Activated CD8-positive, alpha-beta memory T cell treated with anti-CD3 and anti-CD28 coated beads for 4 hours (primary cell): ENCODE measurements around the gene ZNF592.

Experiments
- DNase-seq, 2 donors: peaks; one replicate each; pipeline ENCODE4 v3.0.0-alpha.2; 2020; ENCODE audit warnings: low read depth in 2 of 2

Gene ZNF592

DNA sequence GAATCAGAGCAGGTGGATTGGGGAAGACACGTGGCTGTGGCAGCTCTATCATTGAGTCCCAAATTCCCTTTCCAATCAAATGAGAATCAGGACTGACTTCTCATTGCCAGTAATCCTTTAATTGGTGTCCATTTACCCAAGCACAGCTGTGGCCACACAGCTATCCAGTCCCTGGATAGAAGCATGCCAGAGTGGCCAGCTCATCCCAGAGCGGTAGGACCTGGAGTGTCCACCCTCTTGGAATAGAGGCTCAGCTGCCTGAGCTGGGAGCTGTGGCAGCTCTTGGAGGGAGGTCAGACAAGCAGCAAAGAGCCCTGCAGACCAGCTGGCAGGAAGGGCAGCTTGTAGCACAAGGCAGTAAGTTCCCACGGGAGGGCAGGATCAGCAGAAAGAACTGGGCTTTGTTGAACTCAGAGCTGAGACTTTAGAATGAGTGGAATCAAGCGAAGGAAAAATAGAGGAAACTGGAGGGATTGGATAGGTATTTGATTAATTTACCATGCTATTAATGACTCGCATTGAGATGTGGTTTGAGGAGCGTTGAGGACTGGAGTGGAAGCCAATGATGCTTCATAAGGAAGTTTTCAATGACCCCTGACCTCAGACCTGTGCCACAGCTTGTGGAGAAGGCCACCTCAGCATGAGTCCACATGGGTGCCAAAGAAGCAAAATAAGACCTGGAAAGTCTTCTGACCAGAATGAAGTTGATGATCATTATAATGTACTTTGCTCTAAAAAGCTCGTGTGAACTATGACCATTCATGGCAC, 61.9 kb downstream of the ZNF592 start:
- no peak for DNase-seq

DNA sequence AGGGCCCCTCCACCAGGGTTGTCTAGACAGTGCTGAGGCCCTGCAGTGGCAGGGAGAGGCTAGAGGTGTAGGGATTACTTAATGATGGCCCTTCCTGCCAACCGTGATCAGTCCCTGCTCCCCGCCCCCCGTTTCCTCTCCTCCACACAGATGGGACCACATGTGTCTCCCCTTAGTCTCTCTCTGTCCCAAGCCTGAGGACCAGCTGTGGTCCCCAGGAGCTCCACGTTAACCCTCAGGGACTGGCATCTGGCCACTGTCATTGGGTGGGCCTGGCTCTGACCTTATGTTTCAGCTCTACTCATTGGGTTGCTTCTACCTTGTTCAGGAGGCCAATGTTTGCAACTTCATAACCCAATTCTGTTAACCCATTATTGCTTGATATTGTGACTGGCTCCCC, 62.8 kb downstream of the ZNF592 start:
- no peak for DNase-seq

DNA sequence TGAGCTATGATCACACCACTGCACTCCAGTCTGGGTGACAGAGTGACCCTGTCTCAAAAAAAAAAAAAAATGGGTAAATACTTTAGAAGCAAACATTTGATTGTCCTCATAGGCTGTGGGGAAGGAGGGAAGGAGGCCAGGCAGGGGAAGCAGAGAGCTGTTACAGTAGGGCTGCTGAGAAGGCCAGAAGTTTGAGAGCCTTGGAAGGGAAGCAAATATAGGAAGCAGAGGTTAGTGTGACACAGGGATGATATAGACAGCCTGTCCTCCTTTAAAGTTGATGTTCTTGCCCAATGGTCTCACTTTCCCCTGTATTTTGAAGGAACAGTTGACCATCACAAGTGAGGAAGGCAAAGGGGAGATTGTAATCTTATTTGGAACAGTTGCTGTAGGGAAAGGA, 63.4 kb downstream of the ZNF592 start:
- no peak for DNase-seq

DNA sequence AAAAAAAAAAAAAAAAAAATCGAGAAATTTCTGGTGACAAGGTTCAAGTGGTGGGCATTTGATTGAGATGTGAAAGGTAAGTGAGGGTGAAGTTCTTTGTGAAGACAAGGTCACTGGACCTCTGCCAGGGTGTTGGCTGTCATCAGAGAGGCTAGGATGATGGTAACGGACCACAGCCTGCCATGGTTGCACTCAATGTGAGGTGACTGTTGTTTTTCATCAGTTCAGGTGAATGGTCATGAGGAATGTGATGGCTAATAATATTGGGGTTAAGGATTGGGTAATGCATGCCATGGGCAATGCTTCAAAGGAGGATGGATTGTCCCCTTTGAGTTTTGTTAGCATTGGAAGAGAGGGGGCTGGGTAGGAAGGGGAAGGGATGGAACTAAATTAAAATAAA, 64.5 kb downstream of the ZNF592 start:
- DNase-seq: no peak

DNA sequence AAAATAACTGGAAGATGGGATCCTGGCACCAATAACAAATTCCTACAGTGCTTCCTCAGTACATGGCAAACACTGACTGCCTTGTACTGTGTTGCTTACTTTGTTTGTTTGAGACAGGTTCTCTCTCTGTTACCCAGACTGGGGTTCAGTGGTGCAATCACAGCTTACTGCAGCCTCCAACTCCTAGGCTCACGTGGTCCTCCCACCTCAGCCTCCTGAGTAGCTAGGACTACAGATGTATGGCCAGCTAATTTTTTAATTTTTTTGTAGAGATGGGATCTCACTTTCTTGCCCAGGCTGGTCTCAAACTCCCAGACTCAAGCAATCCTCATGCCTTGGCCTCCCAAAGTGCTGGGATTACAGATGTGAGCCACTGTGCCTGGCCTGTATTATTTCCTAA, 65.0 kb downstream of the ZNF592 start:
- DNase-seq: no peak

DNA sequence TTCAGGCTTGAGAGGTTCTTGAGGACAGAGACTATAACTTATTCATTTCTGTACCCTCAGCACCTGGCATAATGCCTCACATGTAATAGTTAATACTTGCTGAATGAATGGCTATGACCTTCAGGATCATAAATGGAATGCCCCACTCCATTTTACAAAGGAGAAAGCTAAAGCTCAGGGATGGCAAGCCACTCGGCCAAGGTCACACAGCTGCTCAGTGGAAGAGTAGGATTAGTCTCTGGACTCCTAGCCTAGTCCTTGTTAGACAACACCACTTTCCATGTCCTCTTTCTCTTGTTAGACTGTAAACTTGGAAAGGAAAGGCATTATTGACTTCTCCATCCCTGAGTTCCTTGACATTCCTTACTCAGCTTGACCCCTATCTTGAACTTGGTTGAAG, 65.5 kb downstream of the ZNF592 start:
- DNase-seq: no peak

DNA sequence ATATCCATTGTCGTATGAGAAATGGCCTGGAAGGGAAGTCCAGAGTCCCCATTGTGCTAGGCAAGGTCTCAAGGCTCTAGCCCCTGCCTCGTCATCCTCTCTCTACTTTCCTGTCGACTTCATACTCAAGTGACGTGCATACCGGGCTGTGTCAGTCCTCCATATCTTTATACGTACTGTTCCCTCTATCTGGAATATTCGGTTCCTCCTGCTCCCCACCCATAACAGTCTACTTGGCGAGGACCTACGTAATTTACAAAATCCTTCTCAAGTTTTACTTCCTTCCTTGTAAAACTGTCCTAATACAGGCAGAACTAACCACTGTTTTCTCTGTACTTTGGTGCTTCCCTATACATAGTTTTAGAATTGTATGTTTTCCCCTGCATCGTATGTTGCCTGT, 66.5 kb downstream of the ZNF592 start:
- no peak for DNase-seq

DNA sequence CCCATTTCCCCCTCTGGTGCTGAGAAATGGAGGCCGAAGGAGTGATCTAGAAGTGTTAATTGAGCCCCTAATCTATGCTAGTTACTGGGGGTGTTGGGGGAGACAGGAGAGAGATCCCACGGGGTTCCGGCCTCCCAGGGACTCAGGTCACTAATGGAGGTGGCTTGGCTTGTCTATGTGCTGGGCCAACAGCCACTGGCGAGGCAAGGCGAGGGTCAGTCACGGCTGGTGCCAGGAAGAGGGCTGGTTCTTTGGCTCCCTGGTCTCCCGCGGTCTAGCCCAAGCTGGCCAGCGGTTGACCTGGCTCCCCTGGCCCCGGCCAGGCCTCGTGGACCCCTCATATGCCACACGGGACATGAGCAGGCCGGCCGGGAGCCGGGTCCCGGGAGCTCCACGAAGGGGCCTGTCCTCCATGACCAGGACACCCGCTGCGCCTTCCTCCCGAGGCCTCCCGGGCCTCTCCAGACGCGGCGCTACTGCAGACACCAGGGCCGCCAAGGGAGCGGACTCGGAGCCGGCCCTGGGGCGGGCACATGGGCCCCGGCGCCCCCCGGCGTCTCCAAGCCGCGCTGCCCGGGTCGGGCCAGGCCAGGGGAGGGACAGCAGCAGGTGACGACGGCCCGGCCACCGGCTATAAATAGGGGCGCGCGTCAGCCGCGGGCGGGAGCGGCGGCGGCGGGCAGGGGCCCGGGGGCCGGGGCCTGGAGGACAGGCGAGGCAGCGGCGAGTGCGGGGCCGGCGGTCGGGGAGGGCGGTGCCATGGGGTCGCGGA, 68.5 kb downstream of the ZNF592 start, which contains the start of gene ALPK3:
Gene ALPK3, plus strand, starts transcription at position 663 of the 772 bp plus-strand sequence. Its CDS starts 97 bp downstream, at position 760.
- DNase-seq: no peak

DNA sequence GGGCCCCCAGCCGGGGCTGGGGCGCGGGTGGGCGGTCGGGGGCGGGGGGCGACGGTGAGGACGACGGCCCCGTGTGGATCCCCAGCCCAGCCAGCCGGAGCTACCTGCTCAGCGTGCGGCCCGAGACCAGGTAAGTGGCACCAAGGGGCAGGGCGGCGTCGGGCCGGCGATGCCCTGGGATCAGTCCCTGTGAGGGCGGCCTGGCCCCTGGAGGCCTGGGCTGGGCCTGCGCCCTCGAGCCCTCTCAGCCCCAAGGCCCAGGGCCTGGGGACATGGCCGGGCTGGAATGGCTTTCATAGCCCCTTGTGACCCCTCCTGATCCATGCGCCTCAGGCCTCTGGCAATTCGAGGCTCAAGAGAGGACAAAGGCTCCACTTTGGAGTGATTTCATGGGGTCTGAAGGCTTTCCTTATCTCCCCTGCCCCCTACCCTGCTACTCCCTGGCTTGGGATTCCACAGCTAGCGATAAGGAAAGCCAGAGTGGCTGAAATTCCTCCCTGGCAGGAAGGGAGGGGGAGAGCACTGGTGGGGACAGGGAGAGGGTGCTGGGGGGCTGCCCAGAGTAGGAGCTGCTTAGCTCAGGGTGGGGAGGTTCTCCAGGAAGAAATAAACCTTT, 69.2 kb downstream of the ZNF592 start:
- no peak for DNase-seq

DNA sequence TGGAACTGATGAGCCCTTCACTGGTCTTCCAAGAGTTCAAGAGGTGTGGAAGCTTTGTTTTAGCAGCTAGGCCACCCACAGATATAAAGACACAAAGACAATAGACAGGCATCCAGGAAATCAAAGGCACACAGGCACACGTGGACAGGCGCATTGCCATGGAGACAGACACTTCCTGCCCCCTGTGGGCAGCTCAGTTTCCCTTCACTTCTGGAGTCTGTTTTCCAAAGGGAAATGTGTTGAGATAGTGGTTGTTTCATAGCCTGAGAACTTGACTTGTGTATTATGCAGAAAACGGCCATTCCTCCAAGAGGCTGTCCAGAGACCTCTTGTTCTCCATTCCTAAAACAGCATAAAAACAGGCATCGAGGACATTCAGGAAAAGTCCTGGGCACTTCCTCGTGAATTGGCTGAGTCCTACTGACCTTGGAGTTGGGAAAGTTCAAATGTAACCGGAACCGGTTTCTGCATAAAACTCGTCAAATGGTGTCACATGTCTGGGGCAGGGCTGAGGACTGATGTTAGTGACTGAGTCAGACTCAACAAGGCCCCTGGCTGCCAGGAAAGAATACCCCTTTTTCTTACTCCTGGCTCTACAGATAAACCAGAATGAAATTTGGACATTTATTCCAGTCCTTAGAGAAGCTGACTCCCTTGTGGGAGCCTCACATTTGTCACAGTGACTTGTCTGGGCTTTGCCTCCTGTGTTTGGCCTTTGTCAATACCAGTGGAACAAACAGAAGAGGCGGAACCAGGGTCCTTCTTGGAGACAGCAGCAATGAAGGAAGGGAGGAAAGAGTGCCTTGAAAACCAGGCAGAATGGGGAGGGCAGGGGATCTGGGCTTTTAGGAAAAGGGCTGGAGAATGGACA, 70.1 kb downstream of the ZNF592 start:
- no peak for DNase-seq

DNA sequence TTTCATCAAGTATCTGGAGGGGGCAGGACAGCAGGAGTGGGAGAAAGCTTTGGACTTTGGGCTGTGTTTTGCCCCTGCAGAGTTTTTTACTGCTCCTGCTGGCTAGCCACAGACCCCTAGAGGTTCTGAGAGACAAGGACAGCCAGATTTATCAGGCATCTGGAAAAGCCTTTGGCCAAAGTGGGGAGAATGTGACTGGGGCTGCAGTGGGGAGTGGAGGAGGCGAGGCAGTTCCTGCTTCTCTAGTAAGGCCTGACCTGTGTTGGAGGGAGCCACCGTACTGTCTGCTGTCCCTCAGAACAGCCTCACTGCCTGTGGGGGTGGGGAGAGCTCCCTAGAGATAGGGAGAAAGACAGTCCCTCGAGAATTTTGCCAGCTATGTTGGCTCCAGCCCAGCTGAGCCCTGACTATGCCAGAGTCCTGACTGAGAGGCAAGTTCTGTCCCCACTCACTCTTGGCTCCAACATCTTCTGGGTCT, 70.9 kb downstream of the ZNF592 start:
- DNase-seq: no peak

DNA sequence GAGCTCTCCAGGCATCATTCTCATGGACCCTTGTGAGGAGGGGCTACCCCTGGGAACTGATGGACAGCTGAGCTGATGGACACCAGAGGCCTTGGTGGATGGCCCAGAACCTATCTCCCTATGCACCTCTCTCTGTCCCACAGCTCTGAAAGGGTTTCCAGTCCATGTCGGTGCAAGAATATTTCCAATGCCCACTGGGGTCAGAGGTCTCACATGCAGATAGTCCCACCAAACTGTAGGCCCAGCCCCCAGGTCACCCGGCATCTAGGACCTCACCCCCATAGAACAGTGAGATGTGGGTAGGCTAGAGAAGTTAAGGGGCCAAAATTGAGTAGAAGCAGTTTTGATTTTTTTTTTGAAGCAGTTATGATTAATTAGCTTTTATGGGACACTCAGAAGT, 71.4 kb downstream of the ZNF592 start:
- DNase-seq: no peak

DNA sequence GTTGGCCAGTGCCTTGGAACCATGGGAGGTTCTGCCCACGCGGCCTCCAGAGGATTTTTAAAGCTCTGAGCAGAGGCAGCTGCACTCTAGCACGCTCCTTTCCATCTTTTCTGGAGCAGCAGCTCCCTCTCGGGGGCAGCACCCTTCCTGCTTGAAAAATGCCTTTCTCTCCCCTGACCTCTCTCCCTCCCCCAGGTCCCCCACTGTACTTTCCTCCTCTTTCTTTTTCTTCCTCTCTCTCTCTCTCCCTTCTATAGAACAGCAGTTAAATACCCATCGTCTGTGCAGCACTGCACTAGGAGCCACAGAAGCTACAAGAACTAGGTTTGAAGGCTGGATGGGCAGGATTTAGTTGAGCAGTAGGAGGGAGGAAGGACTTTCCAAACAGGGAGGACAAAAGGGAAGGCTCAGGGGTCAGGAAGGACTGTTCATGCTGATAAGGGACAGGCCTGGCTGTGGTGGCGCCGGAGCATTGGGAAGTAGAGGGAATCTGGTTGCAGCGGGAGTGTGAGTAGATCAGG, 73.2 kb downstream of the ZNF592 start:
- DNase-seq: no peak

DNA sequence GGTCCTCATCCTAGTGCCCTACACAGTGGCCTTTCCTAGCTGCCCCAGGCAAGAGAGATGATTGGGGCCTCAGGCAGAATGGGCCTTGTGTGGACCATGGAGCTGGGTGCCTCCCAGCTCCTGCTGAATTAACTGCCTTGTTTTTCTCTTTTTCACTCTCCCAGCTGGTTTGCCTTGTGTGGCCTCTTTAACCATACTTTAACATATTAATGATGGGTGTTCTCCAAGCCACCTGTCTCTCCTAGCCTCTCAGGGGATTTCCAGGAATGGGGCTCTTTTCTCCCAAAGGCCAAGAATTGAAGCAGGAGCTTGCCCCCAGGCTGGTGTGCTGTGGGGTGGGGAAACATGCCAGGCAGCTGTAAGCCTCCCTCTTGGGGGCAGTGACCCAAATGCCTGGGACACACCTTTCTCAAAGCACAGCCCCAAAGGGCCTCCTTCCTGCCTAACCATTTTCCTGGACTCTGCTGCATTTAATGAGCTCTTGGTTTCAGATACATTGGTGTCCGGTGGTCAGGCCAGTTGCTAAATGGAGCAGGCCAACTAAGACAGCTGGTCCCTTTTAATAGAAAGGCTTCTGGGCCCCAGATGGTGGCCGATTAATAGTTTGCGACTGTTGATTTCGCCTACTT, 74.4 kb downstream of the ZNF592 start:
- no peak for DNase-seq

DNA sequence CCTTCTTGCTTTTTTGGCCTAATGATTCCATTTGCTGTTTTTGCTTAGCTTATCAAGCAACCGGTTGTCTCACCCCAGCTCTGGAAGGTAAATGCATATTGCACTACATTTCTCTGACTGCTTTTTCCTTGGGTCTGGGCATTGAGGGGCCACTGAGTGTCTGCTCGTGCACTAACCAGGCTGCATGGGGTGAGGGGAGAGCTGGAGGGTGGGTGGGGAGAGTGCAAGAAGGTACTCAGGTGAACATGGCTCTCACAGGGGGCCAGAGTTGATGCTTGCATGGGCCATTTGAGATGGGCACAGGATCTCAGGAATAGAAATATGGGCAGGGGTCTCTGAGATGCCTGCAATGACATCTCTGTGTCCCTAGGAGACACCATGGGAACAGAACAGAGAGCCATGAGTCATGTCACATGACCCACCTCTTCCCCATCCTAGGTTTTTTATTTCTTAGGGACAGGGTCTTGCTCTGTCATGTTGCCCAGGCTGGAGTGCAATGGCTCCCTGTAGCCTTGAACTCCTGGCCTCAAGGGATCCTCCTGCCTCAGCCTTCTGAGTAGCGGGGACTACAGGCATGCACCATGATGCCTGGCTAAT, 75.0 kb downstream of the ZNF592 start:
- no peak for DNase-seq

DNA sequence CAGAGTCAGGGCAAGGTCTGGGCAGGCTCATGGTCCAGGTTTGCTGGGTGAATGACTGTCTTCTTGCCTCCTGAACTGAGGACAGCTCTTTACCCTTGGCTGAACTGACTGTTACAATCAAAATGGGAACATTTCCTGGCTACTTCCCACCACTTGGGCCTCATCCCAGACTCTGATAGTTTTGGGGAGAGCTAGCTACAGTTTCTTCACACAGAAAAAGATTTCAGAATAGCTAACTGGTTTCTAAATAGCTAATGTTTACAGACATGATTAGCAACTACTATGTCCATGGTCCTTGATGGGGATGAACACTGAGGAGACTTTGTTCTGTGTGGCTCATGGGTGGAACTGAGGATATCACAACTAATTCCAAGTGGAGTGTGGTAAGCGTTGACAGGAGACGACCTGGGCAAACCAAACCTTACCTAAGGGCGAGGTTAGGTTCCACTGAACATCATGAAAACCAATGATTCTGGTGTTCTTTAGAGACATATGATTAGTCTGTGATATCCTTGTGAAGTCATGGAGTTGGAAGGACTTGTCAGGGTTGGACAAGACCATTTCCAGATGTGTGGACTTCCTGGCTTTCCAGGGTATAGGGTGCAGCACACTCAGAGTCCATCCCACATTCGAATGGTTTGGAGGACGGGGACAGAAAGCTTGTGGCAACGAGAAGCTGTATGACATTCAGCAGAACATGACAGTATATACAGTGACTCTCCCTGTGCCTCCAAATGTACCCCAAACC, 76.0 kb downstream of the ZNF592 start:
- no peak for DNase-seq

DNA sequence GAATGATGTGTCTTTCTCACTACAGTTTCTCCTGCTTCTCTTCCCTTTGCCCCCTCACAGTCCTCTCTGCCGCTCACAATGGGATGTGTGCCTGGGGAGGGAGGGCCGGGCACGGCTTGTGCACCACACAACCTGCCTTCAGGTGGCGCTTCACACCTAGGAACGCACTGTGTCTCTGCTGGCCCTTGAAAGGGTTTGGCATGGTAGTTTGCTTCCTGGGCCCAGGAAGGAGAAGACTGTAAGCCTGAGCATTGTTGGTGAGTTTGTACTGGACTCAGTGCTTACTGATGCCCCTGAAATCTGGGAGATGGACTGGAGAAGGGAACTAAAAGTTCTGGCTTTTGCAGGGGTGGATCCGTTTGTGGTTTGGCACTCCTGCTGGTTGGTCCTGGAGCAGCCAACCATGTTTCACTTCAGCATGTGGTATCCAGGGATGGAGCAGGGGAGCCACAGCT, 78.0 kb downstream of the ZNF592 start:
- DNase-seq: no peak

DNA sequence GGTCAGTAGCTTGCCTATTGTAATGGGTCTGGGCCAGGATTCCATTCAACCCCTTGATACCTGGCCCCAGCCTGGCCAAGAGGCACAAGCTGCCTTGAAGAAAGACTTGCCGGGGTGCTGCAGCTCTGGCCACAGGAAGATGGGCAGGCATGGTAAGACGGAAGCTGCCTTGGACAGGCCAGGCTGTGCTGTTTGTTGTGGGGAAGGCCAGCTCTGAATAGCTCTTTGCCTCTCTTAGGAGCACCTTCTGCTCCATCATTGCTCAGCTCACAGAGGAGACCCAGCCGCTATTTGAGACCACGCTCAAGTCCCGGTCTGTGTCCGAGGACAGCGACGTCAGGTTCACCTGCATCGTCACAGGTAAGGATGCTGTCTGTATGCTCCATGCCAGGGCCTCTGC, 78.9 kb downstream of the ZNF592 start:
- DNase-seq: no peak

DNA sequence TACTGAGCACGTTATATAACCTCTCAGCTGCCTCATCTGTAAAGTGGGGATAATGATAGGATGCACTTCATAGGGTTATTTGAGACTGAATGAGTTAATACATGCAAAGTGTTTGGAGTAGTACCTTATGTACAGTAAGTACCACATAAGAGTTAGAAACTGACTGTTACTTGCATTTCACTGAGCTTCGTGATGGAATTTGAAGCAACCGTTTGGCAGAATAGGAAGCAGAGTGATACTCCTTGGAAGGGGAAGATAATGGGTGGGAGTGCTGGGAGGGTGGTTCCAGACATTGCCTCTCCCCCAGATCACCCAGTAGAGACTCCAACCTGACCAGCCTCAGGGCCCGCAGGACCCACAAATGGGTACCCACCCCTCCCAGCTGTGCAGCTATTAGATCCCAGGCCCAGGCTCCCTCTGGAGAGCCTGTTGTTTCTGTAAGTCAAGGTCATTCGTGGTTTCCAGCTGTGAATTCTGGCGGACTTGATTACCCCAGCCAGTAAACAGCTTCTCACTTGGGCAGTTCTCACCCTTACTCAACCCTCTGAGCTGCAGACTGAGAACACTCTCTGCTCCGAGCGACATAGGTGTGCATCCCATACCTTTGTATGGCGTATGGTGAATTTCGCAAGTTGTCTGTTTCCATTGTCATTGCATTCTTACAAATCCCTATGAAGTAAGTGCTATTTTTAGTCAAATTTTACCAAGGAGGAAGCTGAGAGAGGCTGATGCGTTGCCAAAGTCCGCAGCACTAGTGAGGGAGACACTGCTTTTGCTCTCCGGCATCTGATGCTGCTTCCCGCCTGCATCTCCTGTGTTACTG, 79.9 kb downstream of the ZNF592 start:
- DNase-seq: no peak
